Renal cortical epithelial cell (primary cell): ENCODE measurements around the gene IL15. TPM values are rescaled to one million over a fixed set of nuclear protein-coding genes. Genes with fewer than 3 reads are reported as not detected.
"Not testable (repeated sequence)": the region's sequence is repeated elsewhere in the genome, so short reads cannot be mapped to it uniquely, and the experiment has no call there.

Source experiments
- DNase-seq: peaks from one replicate; pipeline ENCODE4 v3.0.0-alpha.2; 2011; ENCODE audit warnings: low read depth
- total RNA-seq: library from RNA; depleted of rRNA; stranded (reverse); fragments of >200 nt; gene quantifications from 2 replicates; pipeline ENCODE4 v1.2.3, GENCODE V29; 2014

Gene IL15
- 9.0 and 20.1 TPM in 2 replicates for total RNA-seq

GRCh38 chr4:141636082-141636770 lies at the start of gene IL15:
IL15 (plus strand) TSS chr4:141636583; CDS start chr4:141719465, 82,882 bp downstream.
- DNase-seq, result peak; percentile 52

GRCh38 chr4:141587897-141588296 lies 48.5 kb upstream of the IL15 start:
- no peak for DNase-seq

GRCh38 chr4:141595531-141595930 lies 40.9 kb upstream of the IL15 start:
- no peak for DNase-seq

GRCh38 chr4:141599853-141600252 lies 36.5 kb upstream of the IL15 start:
- no peak for DNase-seq

GRCh38 chr4:141604683-141605082 lies 31.7 kb upstream of the IL15 start:
- peak; percentile 2 for DNase-seq

GRCh38 chr4:141605425-141605856 lies 30.9 kb upstream of the IL15 start:
- DNase-seq, result no peak

- DNase-seq, result peak; percentile 78
Measured at GRCh38 chr4:141609243-141609642, 27.1 kb upstream of the IL15 start.

- no peak for DNase-seq
Measured at GRCh38 chr4:141610365-141610764, 26.0 kb upstream of the IL15 start.

- no peak for DNase-seq
Measured at GRCh38 chr4:141614878-141615586, 21.4 kb upstream of the IL15 start.

GRCh38 chr4:141615587-141615918 lies 20.8 kb upstream of the IL15 start:
- not testable (repeated sequence) for DNase-seq

GRCh38 chr4:141620715-141621114 lies 15.7 kb upstream of the IL15 start:
- no peak for DNase-seq

GRCh38 chr4:141625023-141625422 lies 11.4 kb upstream of the IL15 start:
- DNase-seq, result no peak

GRCh38 chr4:141630854-141631253 lies 5.5 kb upstream of the IL15 start:
- DNase-seq, result no peak

- DNase-seq, result peak; percentile 20
Measured at GRCh38 chr4:141635736-141636081, 674 bp upstream of the IL15 start.

GRCh38 chr4:141636771-141637460 lies 533 bp downstream of the IL15 start:
- DNase-seq, result peak; percentile 25

- DNase-seq, result no peak
Measured at GRCh38 chr4:141637565-141637964, 1.2 kb downstream of the IL15 start.

- DNase-seq, result no peak
Measured at GRCh38 chr4:141638230-141638629, 1.8 kb downstream of the IL15 start.

- DNase-seq, result no peak
Measured at GRCh38 chr4:141640696-141641095, 4.3 kb downstream of the IL15 start.

- DNase-seq, result no peak
Measured at GRCh38 chr4:141642063-141642462, 5.7 kb downstream of the IL15 start.

- peak; percentile 36 for DNase-seq
Measured at GRCh38 chr4:141642711-141643110, 6.3 kb downstream of the IL15 start.

GRCh38 chr4:141643557-141643956 lies 7.2 kb downstream of the IL15 start:
- peak; percentile 90 for DNase-seq

- peak; percentile 94 for DNase-seq
Measured at GRCh38 chr4:141645611-141646340, 9.4 kb downstream of the IL15 start.
